Measurements from ENCODE around the gene BCDIN3D. TPM values are rescaled to one million over a fixed set of nuclear protein-coding genes. Genes with fewer than 3 reads are reported as not detected.

The BCDIN3D gene
- total and polyA plus RNA-seq, 2 donors (not counting 3 experiments of a cell fraction or from before 2014, with no cell fraction given), result 1.8 to 3.1 TPM

DNA sequence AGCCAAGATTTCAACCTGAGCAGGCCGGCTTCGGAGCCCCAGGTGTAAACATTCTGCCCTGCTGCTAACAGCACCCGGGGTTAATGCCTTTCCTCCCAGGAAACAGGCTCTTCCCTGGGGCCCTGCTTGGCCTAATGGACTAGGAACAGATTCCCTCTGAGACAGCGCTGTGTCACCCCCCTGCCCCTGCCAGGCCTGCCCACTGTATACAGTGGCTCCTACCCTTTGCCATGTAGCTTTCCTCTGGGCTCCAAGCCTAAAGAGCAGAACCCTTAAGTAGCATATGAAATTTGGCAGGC lies 28.3 kb upstream of the BCDIN3D start:
- H3K36me3 ChIP-seq (ENCODE audit: control insufficient read depth in 2 of 2, extremely low read depth in 1 of 2, insufficient read depth in 2 of 2, low read length in 2 of 2), result no peaks in the 10 kb centered on the region
- H4K20me1 ChIP-seq (replicated peaks; ENCODE audit: control insufficient read depth, extremely low read depth, insufficient read depth, low read length), result no peaks in the 10 kb centered on the region
- H3K9me1 ChIP-seq (replicated peaks; ENCODE audit: control insufficient read depth, extremely low read depth, insufficient read depth, low read length), result no peaks in the 10 kb centered on the region
- dilution Hi-C loops (cut with MboI; ENCODE audit: extremely low pct_ligation_motif_present, low sequenced_read_pairs), result no loop called here
- FAIRE-seq (no peak), DNase-seq (ENCODE audit: low read depth, low spot score) (no peak)
- H3K9ac ChIP-seq (replicated peaks; ENCODE audit: extremely low read depth, insufficient read depth, low read length), result no peak overlapping the region
- no peaks in the 10 kb centered on the region for H3K79me2 ChIP-seq (ENCODE audit: control insufficient read depth, insufficient read depth, low read length)
- no peaks in the 10 kb centered on the region for H3K9me3 ChIP-seq (replicated peaks; ENCODE audit: control insufficient read depth, insufficient read depth, low read length)
- no peak overlapping the region for H3K4me3 ChIP-seq (replicated peaks in 1 of 3; ENCODE audit: insufficient read depth in 1 of 3, low read depth in 1 of 3, low read length in 3 of 3)
- H3K4me1 ChIP-seq (ENCODE audit: control insufficient read depth, extremely low read depth, insufficient read depth, low read length), result peaks cover 20% of the 10 kb centered on the region
- H3K4me2 ChIP-seq (ENCODE audit: insufficient read depth, low read length), result no peak overlapping the region
- ChIA-PET POLR2A (no interaction called here), CTCF (interaction anchor here (2.4 kb wide), 1 partner anchor 96 kb away, joined by 12 read pairs; no protein-coding TSS in a partner anchor)
- intact Hi-C loops (cut with micrococcal nuclease), result no loop called here
- BruUV-seq (replicated peaks), result no TSS peak
- TF ChIP-seq JUN (IDR thresholded peaks at IDR 0.05; ENCODE audit: borderline replicate concordance, insufficient read depth, insufficient read length, low read depth) (no peak), POLR2A (IDR thresholded peaks at IDR 0.05; ENCODE audit: low read depth, low read length) (no peak), EZH2 (IDR thresholded peaks at IDR 0.05; ENCODE audit: borderline replicate concordance, low read depth, low read length, severe bottlenecking) (no peak), FOS (IDR thresholded peaks at IDR 0.05; ENCODE audit: borderline replicate concordance, insufficient read depth, low read length) (no peak), GATA2 (IDR thresholded peaks at IDR 0.05; ENCODE audit: insufficient read depth, insufficient read length, low read depth, low read length) (no peak), POLR2AphosphoS5 (IDR thresholded peaks at IDR 0.05; ENCODE audit: insufficient read depth, low read depth, low read length) (no peak), MYC (IDR thresholded peaks at IDR 0.05; ENCODE audit: low read depth, low read length) (no peak)
- TF ChIP-seq, protein P1, sequence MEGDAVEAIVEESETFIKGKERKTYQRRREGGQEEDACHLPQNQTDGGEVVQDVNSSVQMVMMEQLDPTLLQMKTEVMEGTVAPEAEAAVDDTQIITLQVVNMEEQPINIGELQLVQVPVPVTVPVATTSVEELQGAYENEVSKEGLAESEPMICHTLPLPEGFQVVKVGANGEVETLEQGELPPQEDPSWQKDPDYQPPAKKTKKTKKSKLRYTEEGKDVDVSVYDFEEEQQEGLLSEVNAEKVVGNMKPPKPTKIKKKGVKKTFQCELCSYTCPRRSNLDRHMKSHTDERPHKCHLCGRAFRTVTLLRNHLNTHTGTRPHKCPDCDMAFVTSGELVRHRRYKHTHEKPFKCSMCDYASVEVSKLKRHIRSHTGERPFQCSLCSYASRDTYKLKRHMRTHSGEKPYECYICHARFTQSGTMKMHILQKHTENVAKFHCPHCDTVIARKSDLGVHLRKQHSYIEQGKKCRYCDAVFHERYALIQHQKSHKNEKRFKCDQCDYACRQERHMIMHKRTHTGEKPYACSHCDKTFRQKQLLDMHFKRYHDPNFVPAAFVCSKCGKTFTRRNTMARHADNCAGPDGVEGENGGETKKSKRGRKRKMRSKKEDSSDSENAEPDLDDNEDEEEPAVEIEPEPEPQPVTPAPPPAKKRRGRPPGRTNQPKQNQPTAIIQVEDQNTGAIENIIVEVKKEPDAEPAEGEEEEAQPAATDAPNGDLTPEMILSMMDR (IDR thresholded peaks at IDR 0.05; ENCODE audit: extremely low read depth in 1 of 2, insufficient read depth in 1 of 2, low read depth in 1 of 2, low read length in 2 of 2), result no peak
- TF ChIP-seq, protein P2, sequence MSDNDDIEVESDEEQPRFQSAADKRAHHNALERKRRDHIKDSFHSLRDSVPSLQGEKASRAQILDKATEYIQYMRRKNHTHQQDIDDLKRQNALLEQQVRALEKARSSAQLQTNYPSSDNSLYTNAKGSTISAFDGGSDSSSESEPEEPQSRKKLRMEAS (IDR thresholded peaks at IDR 0.05; ENCODE audit: insufficient read depth, insufficient read length), result no peak
- no peak overlapping the region for H3K27ac ChIP-seq (ENCODE audit: insufficient read depth, low read depth, low read length)
- peaks cover 0 to 6% of the 10 kb centered on the region in 2 experiments for H3K27me3 ChIP-seq (ENCODE audit: control insufficient read depth in 2 of 2, insufficient read depth in 2 of 2, low read length in 2 of 2)
- no peak overlapping the region for H2AFZ ChIP-seq (ENCODE audit: low read depth, low read length)
